HG03469 (cell line): Measurements from ENCODE around the gene UBE2H.
"Not testable (repeated sequence)": the region's sequence is repeated elsewhere in the genome, so short reads cannot be mapped to it uniquely, and the experiment has no call there.

Source experiments
- ATAC-seq: cut with Tn5 transposase; IDR thresholded peaks from one replicate; pipeline ENCODE4 v1.9.1; 2021; ENCODE audit warnings: mild to moderate bottlenecking, moderate library complexity, moderate number of reproducible peaks; ENCODE audit not compliant: unreplicated experiment

Gene UBE2H

DNA sequence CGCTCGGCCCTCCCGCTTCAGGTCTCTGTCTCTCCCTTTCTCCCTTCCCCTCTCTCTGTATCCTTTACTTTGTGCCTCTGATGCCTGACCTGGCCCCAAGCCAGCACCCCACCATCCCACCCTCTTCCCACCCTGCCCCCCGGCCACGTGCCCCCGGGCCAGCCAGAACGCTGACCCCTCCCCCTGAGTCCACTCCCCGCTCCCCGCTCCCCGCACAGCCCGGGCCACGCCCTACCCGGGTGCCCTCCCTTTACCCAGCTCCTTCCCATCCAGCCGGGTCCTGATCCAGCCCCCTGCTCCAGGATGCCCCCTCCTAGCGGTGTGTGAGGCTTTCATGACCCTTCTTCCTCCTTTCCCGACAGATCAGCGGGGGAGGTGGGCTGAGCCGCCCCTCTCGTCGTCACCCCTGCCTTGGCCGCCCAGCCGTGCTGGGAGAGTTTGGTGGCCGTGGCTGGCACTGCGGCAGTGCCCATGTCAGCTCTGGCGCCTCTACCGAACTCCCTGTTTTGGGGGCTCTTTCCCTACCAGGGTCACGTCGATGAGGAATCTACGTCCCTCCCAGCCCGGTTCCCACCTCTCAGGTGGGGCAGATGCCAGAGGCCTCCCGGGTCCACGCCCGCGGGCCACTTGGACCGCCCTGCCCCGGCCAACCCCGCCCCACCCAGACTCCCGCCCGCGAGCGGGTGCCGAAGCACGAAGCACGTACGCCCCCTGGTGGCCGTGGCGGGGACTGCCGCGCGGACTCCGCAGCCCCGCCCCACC lies 127.4 kb downstream of the UBE2H start:
- peak; percentile 40 for ATAC-seq

DNA sequence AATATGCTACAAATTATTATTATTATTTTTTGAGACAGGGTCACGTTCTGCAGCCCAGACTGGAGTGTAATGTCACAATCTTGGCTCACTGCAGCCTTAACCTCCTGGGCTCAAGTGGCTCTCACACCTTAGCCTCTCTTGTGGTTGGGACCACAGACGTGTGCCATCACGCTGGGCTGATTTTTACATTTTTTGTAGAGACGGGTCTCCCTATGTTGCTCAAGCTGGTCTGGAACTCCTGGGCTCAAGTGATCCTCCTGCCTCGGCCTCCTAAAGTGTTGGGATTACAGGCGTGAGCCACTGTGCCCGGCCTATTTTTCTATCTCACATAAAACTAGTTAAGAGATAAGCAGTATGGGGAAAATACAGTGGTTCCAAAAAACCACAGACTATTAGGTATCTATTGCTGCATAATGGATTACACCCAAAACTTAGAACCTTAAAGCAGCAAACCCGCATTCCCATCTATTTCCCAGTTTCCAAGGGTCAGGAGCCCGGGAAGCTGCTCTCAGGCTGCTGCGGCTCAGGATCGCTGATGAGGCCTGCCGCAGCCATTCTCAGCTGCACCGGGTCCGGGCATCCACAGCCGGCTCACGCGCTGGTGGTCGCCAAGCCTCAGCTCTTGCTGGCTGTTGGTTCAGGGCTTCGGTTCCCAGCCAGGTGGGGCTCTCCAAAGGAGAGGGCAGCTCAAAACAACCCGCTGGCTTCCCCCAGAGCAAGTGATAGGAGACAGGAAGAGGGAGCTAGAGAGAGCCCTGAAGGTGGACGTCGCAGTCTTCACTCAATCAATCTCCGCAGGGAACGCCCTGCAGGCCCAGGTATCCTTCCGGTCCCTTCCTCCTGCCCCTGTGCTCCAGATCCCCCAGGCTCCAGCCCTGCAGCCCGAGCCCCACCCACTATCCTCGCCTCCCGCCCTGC lies 128.2 kb downstream of the UBE2H start:
- no peak for ATAC-seq

DNA sequence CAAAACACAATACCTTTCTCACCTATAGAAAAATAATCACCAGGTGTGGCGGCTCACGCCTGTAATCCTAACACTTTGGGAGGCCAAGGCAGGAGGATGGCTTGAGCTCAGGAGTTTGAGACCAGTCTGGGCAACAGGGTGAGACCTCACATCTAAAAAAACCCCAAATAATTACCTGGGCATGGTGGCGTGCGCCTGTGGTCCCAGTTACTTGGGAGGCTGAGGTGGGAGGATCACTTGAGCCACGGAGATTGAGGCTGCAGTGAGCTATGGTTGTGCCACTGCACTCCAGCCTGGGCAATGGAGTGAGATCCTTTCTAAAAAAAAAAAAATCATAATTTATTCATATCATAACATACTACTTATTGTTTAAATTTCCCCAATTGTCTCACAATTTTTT lies 129.6 kb downstream of the UBE2H start:
- ATAC-seq, result not testable (repeated sequence)

DNA sequence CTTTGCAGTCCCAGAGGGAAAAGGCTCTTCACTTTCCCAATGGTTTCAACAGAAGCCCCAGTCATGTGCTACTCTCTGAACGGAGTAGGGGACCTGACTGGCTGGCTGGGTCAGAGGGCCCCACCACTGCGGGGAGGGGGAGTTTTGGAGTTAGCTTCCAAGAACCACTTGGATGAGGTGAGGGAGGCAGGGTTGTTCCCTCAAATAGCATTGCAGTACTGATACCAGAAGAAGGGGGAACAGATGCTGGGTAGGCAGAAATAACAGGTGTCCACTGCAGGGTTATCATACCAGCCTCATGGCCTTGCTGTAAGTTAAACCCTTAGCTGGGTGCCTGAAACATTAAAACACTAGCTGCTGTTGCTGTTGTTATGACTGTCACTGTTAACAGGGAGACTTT lies 131.3 kb downstream of the UBE2H start:
- no peak for ATAC-seq

DNA sequence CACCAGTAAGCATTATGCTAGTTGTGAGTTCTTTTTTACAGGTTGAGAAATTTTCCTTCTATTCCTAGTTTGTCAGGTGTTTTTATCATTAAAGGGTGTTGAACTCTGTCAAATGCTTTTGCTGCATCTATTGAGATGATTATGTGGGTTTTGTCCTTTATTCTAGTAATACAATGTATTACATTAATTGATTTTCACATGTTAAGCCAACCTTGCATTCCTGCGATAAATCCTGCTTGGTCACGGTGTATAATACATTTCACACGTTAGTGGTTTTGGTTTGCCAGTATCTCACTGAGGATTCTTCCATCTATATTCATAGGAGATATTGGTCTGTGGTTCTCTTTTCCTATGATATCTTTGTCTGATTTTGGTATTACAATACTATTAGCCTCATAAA lies 136.0 kb downstream of the UBE2H start:
- no peak for ATAC-seq

DNA sequence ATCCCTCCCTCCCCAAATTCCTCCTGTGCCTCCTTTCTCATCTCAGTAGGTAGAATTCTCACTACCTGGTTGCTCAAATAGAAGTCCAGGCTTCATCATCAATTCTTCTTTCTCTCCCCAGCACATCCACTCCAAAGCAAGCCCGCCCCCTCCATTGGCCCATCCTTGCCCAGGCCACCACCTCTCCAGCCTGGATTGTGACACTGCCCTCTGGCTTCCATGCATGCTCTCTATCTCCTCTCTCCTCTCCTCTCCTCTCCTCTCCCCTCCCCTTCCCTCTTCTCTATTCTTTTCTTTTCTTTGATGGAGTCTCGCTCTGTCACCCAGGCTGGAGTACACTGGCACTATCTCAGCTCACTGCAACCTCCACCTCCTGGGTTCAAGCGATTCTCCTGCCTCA lies 144.9 kb downstream of the UBE2H start:
- ATAC-seq, result no peak

DNA sequence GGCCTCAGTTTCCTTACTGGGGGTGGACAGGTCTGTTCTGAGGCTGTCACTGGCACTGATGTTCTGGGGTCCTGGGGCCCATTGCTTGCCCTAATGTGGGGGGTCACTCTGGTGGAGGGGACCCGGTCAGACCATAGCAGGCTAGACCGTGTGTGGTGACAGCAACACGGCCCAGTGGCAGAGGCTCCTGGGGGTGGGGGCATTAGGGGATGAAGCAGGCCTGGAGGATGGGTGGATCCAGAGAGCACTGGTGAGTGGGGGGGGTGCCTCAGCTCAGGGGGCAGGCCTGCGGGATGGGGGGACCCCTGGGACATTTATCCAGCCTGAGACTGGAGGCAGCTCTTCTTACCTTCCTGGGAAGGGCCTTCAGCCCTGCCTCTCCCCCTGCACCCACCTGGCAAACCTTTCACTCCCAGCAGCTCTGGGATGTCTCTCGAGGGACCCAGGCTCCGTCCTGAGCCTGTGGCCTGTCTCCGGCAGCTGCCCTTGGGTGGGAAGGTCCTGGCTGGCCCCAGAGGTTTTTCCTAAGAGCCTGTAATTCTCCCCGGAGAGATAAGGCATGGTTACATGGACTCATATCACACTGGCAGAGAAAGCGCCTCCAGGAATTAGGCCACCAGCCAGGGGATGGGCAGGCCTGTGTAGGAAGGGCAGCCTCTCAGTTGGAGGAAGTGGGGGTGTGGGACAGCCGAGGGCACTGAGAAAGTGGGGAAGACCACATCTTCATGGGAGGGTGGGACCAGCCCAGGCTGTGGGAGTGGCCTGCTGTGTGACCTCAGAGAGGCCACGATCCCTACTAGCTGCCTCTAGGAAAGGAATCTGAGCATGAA lies 147.7 kb downstream of the UBE2H start:
- no peak for ATAC-seq

DNA sequence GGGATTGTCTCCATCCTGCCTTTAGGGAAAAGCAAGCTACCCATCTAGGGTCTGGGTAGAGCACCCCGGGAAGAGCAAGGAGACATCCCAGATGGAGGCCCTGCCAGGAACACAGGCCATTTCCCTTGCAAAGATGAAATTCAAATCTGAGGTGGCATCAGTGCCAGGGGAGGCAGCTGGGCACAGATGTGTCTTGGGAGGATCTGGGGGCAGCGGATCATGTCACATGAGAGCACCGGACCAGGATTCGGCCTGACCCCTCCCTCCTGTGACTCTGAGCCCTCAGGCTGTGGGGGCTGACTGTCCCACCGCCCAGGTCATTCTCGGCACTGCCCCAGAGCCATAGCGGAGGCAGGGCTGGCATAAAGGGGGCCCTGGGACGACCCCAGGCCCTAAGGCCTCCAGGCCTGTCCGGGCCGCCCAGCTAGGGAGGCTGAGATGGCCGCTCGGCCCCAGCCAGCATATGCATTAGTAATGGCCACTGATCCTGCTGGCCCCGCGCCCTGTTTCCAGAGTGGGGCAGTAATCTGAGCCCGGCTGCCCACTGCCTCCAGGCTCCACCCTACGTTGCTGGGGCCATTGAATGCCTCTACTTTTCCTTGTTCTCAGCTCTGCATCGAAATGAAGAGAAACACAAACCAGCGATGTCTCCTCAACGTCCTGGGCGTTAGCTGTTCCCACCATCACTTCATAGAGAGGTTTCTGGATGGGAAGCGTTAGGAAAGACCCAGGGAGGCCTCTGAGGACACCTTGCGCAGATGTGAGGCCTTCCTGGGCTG lies 148.5 kb downstream of the UBE2H start:
- no peak for ATAC-seq

DNA sequence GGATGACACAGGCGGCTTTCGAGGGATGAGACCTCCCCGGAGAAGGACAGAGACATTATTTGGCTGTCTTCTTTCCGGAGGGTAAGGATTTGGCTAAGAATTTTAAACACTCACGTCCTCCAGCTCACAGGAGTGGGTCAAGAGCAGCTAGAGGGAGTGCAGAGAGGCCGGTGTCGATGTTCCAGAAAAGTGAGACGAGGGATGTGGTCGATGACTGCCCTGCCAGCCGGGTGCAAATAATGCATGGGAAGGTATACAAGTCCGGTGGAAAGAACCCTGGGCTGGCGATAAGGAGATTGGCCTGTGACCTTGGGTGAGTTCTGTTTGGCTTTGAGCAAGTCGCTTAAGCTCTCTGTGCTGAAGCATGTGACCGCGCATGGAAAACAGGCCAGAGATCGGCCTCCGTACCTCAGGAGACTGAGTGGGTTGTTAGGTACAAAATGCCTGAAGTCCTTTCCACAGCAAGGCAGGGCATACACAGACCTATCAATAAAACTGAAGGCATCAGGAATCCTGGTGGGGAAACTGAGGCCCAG lies 149.1 kb downstream of the UBE2H start:
- no peak for ATAC-seq

DNA sequence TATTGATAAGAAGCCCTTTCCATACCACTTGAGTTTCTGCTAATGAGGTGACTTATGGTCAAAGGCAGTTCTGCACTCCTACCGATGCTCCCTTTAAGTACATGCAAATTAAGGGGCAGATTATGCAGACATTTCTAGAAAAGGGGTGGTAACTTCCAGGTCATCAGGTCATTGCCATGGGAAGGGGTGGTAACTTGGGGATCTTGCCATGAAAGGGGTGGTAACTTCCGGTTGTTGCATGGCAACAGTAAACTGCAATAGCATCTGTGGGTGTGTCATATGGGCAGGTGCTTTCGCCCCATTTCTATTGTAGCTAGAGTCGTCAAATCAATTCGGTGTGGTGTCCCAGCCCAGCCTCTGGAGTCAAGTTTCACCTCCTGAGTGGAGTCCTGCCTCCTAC lies 150.9 kb downstream of the UBE2H start:
- ATAC-seq, result no peak

DNA sequence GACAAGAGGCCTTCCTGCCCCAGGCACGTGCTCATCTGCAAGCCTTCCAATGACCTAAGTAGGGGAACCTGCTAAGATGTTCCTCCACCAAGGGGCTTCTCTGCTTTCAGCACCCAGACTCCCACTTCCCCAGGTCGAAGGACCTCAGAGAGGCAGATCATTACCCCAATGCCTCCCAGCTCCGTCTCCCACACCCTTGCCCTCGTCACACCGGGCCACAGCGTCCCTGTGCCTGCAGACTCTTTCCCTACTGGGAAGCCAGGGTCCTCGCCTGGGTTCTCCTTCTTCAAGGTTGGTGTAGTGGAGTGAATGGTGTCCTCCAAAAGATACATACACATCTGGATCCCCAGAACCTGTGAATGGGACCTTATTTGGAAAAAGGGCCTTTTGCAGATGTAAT lies 151.9 kb downstream of the UBE2H start:
- no peak for ATAC-seq

DNA sequence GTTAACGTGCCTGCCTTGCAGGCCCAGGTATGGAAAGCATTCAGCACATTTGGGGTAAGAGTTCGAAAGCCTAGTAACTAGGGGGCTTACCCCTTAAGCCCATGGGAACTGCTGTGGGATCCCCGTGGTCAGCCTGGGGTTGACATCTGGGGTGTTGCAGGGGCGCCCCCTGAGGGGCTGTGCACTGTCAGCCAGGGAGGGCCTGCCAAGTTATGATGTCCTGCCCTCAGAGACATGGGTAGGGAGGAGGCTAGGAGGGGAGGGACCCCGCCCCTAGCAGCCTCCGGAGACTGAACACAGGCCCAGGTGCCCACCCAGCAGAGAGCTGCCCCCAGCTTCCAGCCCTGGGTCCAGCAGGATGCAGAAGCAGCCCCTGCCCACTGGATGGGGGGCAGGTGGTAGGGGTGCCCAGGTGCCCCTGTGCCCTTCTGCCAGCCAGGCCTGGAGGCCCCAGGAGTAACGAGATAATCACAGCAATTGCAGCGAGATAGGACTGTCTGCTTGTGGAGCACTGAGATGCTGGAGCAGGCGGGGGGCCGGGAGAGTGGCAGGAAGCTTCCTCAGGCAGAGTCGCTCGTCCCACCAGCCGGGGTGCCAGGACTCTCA lies 153.3 kb downstream of the UBE2H start:
- no peak for ATAC-seq

DNA sequence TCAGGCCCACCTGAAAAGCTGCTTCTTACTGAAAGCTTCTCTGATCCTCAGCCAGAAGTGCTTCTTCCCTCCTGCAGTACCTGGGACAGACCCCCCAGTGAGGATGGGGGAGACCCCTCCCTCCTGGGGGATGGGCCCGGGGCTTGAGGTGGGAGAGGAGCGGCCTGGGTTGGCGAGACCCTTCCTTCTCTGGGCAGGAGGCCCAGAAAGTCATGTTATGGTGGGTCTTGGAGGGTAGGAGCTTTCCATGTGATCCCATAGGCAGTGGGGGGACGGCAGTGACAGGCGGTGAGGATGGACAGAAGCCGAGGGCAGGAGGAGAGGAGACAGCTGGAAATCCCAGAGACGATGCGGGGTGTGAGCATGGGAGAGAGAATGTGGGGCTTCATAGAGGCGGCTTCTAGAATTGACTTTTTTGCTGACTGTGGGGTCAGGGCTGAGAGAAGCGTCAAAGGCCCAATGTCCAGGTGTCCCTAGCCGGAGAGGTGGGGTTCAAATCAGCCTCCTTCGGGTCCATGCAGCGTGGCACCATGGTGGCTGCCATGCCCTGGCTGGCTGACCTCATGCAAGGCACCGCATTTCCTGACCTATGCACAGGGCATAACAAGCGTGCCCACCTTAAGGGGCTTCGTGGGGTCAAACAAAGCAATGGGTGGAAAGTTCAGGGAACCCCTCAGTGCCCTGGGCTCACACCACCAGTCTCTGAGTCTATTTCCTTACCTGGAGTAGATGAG lies 154.0 kb downstream of the UBE2H start:
- ATAC-seq, result no peak

DNA sequence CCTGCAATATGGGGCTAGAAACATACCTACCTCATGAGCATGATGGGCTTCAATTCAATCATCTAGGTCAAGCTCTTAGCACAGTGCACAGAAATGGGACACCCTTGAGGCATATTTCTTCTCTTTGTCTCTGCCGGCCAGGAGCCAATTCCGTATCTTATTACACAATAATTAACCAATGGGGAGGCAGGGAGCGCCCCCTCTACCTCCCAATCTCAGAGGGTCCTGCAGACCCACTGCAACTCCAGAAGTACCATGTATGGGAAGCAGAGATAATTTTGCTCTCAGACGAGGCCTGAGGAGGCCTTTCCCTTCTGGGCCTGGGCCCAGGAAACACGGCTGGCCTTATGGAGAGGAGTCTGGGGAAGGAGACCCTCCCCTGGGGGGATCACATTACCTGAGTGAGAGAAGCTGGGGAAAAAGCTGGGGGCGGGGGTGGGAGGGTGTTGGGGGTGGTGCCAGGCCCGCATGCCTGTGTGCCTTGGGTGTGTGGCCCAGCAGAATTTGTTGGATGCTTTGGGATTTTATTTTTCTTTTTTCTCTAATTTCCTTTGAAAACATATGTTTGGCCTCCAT lies 155.5 kb downstream of the UBE2H start:
- ATAC-seq, result no peak

DNA sequence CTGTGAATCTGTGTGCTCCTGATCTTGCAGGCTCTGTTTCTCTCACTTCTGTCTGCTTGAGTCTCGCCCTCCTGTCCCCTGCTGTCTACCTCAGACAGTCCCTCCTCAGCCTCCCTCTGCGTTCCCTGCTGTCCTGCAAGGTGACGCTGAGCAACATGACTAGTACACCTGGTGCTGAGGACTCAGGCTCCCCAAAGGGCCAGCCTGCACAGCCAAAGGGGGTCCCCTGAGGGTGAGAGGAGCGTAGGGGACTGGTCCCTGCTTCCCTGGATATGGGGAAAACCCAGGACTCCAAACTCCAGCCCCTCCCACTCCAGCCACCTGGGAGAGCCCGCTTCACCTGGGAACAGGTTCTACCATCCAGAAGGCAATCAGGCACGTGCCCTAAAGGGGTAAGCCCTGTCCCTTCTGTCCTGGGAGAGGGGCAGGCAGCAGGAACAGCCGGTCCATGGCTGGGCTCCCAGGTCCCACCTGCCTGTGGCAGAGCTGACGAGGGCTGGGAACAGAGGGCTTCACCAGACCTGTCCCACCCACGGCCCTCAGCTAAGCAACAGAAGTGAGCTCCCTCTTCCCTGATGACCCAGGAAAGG lies 156.5 kb downstream of the UBE2H start:
- ATAC-seq, result no peak

DNA sequence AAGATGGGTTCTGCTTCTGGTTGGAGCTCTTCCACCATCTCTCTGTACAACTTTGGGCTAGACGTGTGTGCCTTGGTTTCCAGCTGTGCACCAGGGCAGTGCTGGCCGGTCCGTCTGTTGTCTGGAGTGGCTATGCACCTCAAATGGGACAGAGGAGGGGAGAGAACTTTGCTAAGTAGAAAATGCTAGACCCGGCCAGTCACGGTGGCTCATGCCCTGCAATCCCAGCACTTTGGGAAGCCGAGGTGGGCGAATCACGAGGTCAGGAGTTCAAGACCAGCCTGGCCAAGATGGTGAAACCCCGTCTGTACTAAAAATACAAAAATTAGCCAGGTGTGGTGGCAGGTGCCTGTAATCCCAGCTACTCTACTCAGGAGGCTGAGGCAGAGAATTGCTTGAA lies 158.3 kb downstream of the UBE2H start:
- not testable (repeated sequence) for ATAC-seq

DNA sequence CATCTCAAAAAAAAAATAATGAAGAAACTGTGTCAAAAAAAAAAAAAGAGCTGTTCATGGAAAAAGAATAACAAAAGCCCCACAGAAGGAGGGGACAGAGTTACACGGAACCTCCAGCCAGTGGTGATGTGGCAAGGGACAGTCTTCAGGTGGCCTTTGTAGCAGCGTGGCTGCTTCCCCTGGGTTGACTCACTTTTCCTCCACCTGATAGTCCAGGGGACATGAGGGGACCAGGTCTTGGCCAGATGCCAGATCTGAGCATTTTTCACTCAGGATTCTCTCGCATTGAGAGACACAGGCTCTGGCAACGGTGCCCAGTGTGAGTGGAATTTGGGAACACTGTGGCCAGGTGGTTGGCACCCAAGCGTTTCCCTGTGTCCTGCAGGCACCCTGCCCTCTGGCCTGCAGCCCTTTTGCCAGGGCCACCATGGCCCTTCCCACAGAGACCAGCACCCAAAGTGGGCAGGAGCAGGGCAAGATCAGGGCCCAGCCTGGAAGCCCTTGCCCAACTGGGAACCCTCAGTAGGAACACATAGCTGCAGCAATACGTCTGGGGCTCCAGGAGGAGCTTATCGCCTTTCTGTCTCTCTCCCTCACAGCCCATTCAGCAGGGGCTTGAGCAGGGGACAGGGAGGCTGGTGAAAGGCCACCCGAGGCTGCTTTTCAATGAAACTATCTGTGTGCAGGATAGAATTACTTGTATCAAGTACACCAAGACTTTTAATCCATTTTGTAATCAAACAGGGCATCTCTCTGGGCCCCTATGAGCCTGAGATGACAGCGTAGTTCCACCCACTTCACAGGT lies 159.1 kb downstream of the UBE2H start:
- no peak for ATAC-seq

DNA sequence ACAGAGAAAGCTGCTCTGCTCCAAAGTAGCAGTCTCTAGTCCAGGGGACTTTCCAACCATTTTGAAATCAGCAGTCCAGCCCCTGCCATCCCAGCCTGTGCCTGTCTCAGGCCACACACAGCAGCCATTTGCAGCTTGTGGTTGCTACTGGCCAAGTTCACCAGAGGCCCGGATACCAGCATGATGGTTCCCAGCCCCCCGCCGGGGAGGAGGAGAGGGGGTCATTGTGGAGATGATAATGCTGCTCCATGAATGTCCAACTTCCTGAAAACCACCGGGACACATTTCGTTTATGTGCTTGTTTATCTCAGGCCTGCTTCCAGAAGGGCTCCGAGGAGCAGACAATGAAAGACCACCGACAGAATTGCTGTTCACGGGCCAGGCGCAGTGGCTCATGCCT lies 160.0 kb downstream of the UBE2H start:
- ATAC-seq, result no peak
